HG03159 (cell line): ENCODE data around the gene HOATZ.

Experiments used
- ATAC-seq: cut with Tn5 transposase; IDR thresholded peaks from one replicate; pipeline ENCODE4 v1.9.1; 2021; ENCODE audit warnings: mild to moderate bottlenecking, moderate library complexity; ENCODE audit not compliant: unreplicated experiment

Gene HOATZ

DNA sequence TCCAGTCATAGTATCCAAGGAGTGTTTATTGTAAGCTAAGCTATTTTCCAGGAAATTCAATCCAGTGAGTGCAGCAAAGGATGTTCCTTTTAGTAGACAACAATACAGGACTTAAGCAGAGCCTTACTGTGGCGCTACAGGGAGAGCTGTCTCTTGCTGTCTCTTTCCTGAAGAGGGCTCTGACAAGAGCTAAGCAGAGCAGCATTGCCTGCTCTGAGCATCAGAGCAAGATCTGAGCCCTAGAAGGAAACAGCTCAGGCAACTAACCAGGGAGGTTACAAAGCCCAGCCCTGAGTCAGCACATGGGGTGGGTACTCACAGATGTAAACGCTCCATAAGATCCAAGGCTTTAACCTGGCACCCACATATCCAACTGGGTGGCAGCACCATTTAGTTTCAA is 33.9 kb downstream of the HOATZ start:
- no peak for ATAC-seq

DNA sequence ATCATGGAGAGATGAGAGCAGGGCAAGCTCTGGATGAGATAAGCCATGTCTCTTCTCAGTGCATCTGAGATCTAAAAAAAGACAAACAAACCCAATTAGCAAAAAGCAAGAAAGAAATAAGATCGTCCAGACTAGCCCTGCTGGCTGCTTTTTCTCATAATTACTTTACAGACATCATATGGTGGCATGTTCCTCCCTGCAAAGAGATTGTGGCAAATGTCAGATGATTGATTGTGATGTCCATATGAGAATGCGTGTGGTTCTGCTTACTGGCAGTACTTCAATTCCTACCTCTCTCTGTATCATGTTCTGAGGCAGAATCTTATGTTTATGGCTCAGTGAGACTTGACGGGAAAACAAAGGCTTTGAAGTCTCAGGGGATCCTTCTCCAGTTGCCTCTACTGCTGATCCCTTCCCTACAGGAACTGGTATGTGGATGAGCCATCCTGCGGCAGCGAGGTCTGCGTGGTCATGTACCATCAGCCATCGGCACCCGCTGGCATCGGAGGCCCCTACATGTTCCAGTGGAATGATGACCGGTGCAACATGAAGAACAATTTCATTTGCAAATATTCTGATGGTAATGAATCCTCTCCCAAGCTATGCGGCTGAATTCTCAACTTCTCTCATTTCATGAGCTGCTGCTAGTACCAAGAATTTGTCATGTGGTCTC is 34.8 kb downstream of the HOATZ start:
- no peak for ATAC-seq

DNA sequence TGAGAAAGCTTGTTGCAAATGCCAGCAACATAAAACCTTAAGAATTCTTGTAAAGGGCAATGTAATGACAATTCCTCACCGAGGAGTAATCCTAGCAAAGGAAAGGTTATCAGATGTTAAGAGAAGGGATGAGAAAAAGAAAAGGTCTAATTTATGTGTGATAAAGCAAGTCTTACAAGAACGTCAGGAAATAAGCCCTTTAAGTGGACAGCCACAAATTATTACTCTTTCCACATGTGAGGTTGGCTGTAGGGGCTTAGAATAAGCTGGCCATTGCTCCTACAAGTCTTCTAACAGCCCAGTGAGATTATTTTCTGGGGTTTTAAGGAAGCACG is 35.3 kb downstream of the HOATZ start:
- ATAC-seq = no peak

DNA sequence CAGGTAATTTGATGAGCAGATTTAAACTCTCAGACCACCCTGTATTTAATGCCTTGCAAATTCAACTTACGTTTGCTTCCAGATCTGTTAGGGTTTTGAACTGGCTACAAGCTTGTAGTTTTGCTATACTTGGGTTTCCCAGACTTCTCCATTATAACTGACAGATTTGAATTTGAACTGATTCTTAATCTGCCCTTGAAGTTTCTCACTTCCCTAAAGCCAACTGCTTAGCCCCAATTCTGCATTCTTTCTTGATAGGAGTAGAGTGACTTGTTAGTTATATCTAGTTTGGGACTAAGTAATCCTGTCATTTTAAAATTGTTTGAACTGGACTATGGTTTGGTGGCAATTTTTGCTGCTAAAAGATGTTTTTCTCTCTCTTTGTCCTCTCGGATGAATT is 35.7 kb downstream of the HOATZ start:
- ATAC-seq = no peak

DNA sequence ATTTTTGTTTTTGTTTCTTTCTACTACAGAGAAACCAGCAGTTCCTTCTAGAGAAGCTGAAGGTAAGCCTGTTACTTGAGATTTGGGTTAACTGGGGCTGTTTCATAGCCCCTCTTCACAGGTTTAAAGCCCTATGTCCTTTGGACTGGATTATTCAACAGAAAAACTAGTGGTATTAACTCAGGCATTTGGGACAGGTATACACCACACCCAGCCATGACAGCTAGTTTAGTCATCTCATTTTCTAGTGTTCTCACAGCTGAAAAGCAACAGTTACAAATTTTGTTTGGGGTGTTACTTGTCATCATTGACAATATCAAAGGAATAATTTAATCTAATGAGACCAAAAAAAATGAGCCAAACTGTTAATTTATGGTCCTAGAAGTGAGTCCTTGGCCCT is 40.0 kb downstream of the HOATZ start:
- ATAC-seq = no peak

DNA sequence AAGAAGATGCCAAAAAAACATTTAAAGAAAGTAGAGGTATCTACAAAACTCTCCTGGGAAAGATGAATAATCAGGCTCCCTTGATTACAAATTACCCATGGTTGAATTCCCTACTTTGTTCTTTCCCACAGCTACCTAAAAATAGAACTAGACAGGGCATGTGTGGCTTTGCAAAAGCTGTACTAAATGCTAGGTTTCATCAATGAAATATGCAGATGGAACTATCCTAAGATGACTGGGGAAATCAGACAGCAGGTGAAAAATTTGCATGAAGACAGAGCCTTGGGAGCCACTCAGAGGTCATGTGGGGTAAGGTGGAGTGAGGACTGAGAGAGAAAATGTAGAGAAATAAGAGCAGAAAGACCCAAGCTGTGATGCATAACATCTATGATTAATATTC is 40.7 kb downstream of the HOATZ start:
- no peak for ATAC-seq

DNA sequence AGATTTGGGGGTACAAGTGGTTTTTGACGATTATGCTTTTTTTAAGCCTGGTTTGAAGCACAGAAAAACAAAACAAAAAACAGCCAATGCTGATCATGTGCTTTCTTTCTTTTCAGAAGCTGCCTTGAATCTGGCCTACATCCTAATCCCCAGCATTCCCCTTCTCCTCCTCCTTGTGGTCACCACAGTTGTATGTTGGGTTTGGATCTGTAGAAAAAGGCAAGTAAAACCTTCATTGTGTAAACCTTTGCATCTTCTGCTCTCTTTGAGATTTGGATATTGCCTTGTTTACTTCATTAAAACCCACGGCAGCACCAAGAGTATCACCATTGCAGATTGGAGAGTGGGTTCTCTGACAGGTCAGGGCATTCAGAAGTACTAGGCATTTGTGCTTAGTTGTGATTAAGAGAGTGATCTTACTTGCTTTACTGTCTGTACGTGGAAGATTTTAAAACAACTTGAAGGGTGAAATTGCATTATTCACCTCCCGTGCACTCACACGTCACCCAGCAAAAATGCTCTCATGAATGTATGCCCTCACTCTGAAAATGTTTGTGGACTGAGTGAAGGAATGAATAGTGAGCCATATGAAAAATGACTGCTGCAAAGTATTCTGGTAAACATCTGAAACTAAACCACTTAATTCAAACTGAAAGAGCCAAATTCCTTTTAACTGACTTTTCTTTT is 43.0 kb downstream of the HOATZ start:
- no peak for ATAC-seq

DNA sequence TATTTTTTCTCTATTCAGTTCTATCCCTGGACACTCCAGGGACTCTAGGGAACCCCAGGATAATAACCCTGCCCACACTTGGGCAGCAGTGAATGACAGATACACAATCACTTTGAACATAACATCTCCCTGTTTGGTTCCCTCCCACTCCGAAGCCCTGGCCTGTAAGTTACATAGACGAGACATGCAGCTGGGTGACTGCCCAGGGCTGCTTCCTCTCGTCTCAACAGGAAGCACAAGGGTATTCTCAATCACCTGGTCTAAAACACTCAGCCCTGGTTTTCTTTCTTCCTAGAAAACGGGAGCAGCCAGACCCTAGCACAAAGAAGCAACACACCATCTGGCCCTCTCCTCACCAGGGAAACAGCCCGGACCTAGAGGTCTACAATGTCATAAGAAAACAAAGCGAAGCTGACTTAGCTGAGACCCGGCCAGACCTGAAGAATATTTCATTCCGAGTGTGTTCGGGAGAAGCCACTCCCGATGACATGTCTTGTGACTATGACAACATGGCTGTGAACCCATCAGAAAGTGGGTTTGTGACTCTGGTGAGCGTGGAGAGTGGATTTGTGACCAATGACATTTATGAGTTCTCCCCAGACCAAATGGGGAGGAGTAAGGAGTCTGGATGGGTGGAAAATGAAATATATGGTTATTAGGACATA is 45.4 kb downstream of the HOATZ start:
- ATAC-seq = no peak

DNA sequence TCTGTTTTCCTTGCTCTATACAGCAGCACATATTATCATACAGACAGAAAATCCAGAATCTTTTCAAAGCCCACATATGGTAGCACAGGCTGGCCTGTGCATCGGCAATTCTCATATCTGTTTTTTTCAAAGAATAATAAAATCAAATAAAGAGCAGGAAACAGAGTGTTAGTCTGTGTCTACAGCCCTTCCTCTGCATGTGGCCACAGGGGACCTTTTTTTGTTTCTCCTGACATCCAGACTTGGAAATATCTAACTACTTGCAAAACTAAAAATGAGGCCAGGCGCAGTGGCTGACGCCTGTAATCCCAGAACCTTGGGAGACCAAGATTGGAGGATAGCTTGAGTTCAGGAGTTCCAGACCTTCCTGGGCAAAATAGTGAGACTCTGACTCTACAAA is 46.2 kb downstream of the HOATZ start:
- ATAC-seq = no peak

DNA sequence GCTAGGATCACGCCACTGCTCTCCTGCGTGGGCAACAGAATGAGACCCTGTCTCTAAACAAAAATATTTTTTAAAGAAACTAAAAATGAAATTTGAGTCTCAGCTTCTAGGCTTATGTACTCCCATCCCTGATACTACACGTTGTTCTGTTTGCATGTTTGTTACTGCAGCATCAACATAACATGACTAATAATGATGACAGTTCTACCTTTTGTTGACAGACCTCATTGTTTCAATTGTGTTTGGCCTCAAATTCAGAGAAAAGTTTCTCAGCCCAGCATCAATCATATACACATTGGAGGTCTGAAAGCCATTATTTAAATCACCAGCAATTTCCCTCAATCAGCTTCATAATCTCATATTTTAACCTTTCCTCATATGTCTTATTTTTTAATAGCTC is 46.7 kb downstream of the HOATZ start:
- ATAC-seq = no peak

DNA sequence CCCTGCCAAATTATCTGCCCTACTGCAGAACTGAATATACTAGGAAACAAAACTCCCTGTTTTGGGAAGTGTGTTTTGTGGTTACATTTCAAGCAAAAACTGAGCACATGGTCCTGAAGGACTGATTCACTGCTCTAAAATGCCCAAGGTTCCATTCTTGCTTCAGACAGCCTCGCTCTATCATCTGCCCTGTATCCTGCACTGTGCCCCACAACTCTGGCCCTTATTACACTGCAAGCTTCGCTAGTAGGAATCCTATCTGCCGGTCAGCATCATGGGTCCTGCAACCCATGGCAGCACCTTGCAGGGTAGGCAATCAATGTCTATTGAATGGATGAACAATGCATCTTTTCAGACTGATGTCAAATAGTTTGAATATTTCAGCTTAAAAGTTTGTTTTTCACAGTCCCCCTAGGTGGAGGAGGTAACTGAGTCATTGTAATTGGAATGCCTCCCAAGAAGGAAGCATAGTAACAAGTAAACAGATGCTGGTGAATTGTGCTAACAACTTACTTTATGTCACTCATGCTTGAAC is 47.3 kb downstream of the HOATZ start:
- ATAC-seq = no peak

DNA sequence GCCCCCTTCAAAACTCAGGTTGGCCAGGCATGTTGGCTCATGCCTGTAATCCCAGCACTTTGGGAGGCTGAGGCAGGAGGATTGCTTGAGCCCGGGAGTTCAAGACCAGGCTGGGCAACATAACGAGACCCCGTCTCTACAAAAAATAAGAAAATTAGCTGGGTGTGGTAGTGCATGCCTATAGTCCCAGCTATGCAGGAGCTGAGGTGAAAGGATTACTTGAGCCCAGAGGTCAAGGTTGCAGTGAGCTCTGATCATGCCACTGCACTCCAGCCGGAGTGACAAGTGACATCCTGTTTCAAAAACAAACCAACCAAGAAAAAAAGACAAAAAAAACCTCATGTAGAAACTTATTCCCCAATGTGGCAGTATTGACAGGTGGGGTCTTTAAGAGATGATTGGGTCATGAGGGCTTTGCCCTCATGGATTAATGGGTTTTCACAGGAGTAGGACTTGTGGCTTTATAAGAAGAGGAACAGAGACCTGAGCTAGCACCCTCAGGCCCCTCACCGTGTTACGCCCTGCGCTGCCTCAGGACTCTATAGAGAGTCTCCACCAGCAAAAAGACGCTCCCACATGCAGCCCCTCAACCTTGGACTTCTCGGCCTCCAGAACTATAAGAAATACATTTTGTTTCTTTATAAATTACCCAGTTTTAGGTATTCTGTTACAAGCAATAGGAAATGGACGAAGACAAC is 48.3 kb downstream of the HOATZ start:
- ATAC-seq = no peak

DNA sequence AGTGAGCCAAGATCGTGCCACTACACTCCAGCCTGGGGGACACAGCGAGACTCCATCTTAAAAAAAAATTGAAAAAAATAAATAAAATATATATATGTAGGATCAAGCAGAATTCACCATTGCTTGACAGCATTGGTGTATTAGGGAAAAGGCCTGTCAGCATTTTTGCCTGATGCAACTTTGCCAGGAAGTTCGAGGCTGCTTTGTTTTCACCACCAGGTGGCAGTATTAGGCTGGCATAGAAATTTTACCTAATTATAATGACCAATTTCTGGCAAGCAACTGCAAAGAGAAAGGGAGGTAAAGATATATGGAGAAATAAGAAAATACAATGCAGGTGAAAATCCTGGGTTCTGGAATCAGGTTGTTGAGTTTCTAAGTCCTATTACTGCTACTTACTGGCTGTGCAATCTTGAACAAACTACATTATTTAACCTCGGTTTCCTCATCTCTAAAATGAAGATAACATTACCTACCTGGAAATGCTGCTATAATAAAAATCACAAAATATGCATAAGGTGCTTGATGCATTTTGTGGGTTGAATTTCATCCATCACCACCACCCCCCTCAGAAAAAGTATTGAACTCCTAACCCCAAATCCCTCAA is 50.6 kb downstream of the HOATZ start:
- no peak for ATAC-seq

DNA sequence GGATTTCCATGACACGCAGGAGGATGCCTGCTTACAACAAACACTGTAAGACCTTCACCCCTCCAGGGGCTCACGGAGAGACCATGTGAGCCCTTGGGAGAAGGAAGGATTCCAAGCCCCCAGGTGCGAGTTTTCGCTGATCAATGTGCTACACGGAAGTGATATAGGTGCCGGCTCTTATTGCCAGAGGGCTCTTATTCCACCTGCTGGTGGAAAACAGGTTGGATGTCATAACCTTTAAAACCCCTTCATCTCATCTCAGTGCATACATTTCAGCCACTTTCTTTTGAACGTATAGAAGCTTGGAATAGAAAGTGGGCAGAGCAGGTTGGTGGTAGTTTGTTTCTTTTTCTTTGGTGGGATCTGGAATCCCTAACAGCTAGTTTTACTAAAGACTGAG is 51.7 kb downstream of the HOATZ start:
- ATAC-seq = no peak

DNA sequence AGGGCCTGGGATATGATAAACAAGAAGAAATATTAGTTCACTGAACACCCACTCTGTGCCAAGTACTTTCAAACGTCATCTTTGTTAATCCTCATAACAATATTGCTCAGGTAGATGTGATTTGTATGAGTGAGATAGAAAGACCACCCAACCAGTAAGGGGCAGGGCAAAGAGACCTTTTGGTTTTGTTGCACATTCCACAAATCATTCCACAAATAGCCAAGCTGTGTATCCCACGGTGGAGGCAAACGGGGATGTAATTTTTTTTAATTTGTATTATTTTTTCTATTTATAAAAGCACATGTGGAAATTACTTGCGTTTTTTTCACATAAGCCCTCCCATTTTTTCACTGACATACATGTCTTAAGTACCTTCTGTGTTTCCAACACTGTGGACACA is 54.9 kb downstream of the HOATZ start:
- no peak for ATAC-seq

DNA sequence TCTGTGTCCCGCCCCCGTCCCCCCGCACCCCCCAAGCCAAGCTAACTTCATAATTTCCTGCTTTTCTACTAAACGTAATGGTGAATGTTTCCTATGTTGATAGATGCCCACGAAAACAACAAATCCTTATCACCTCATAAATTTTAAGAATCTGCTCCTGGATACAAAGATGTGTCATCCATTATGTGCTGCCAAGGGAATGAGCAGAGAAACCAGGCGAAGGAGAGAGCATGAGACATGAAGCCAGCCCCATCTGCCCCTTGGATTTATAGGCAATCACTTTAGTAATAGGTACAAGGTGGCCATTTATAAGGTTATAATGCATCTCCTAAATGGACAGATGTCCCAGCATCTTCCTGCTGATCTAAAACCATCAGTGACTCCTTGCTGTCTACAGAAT is 56.2 kb downstream of the HOATZ start:
- ATAC-seq = no peak

DNA sequence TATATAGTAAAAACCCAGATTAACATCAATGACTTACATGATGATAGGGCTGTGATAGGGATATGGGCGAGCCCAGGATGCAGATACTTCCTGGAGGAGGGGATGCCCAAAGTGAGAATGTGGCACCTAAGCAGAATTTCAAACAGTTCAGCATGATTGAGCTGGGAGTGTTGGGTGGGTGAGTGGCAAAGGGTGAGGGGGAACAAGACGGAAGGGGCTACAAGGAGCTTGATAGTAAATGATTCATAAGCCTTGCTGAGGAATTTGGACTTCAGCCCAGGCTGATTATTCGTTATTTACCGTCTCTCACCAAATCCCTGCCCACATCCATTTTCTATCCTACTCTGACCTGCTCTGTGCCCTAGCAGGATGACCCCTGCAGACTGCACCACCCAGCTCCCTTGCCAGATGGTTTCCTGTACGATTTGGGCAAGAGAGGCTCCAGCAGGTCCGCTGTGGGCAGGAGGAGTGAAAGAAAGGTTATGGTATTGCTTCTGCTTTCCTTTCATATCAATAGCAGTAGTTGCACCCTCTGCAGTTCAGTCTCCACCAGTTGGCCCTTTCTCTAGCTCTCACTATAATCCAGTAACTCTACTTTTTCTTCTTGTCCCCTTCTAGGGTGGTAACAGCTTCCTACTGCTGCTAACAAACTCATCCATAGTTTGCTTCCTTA is 57.4 kb downstream of the HOATZ start:
- ATAC-seq = no peak

DNA sequence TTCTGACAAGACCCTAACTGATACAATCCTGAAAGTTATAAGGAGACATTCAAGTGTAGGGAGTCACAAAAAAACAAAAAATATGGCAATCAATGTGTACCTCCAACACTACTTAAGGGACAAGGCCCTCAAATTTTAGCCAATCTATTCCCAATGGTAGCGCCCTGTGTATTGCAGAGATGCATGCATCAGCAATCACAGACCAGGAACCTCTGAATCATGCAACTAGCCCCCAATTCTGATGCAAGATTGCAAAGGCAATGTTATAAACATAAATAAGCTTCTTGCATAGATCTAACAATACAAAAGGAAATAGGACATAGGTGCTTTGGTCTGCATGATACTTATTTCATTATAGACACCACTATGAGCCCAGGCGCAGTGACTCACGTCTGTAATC is 58.0 kb downstream of the HOATZ start:
- ATAC-seq = no peak

DNA sequence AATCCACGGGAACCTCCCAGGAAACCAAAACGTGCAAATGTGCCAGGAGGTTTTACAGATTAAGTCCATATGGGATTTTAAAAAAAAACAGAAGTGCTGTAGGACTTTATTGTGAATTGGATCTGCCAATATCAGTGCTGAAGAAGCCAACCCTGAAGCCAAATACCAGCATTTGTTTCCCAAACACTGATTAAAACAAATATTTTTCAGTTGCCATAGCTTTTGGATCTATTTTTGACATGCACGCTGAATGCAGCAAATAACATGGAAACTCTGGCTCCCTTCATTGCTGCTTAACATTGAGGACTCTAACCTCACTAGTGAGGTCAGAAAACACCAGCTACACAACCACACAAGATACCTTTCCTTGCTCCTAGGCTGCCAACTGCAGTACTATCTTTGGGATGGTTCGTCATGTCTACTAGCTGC is 59.3 kb downstream of the HOATZ start:
- no peak for ATAC-seq

DNA sequence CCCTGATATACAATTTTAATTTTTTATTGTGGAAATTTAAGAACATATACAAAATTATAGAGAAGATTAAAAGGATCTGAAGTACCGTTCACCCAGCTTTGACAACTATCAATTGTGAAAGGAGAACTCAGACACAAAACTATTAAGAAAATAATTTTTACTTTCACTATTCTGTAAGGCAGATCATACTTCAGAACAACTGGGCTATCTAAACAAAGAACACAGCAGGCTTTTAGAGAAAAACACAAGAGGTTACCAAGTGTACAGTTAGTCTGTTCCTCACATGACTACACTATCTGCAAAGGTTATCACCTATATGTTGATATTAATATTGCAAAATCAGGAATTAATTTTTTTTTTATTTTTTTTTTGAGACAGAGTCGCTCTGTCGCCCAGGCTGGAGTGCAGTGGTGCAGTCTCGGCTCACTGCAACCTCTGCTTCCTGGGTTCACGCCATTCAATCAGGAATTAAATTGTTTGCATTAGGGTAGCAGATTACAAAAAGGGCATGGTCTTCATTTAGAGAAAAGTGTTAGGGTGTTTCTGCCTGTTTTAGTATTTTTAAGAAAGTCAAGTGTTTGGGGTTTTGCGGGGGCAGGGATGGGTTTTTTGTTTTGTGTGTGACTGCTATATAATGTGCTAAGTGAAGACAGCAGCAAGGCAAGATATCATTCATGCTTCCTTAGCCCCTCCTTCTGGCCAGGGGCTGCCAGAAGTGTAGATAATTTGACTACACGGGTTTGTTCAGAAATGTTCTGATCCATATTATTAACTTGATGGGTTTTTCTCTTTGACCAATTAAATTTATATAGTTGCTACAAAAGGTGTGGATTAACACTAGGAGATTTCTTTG is 60.0 kb downstream of the HOATZ start:
- ATAC-seq = no peak
